GM12865 (cell line): ENCODE measurements around the gene SLC4A3.
A peak's percentile ranks its signal among the peaks of the same experiment; 100 is the strongest.
"Not testable (repeated sequence)": the region's sequence is repeated elsewhere in the genome, so short reads cannot be mapped to it uniquely, and the experiment has no call there.

Experiments
- DNase-seq: peaks from one replicate; pipeline ENCODE4 v3.0.0; 2010; ENCODE audit warnings: low read depth
- H3K4me3 ChIP-seq: 2 replicates; pipeline ENCODE4 v1.5.1; 2011; ENCODE audit warnings: mild to moderate bottlenecking, low read depth, low read length, control low read depth
- TF ChIP-seq, protein P1 (sequence below): IDR thresholded peaks from 2 replicates; pipeline ENCODE4 v1.5.1; 2011; ENCODE audit warnings: low read length, control low read depth, low read depth, inconsistent platforms; ENCODE audit not compliant: insufficient read depth; ENCODE audit errors: missing control alignments

SLC4A3 gene

DNA sequence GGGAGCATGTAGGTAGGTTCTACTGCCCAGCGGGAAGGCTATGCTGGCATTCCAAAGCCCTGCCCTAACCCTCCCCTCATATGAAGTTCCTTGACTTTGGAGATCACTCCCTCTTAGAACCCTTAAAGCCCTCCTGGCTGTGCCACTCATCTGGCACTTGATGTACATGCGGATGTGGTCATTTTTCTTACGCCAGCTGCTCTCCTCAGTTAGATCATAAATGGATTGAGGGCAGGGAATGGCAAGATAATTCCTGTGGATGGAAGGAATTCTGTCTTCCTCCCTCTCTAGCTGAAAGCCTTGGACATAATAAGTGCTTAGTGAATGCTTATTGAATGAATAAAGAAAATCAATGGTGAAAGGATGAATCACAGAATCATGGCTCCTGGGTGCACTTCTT lies 51.6 kb downstream of the SLC4A3 start:
- DNase-seq: no peak
- H3K4me3 ChIP-seq: no peak overlapping the region
- TF ChIP-seq, protein P1, sequence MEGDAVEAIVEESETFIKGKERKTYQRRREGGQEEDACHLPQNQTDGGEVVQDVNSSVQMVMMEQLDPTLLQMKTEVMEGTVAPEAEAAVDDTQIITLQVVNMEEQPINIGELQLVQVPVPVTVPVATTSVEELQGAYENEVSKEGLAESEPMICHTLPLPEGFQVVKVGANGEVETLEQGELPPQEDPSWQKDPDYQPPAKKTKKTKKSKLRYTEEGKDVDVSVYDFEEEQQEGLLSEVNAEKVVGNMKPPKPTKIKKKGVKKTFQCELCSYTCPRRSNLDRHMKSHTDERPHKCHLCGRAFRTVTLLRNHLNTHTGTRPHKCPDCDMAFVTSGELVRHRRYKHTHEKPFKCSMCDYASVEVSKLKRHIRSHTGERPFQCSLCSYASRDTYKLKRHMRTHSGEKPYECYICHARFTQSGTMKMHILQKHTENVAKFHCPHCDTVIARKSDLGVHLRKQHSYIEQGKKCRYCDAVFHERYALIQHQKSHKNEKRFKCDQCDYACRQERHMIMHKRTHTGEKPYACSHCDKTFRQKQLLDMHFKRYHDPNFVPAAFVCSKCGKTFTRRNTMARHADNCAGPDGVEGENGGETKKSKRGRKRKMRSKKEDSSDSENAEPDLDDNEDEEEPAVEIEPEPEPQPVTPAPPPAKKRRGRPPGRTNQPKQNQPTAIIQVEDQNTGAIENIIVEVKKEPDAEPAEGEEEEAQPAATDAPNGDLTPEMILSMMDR: no peak

DNA sequence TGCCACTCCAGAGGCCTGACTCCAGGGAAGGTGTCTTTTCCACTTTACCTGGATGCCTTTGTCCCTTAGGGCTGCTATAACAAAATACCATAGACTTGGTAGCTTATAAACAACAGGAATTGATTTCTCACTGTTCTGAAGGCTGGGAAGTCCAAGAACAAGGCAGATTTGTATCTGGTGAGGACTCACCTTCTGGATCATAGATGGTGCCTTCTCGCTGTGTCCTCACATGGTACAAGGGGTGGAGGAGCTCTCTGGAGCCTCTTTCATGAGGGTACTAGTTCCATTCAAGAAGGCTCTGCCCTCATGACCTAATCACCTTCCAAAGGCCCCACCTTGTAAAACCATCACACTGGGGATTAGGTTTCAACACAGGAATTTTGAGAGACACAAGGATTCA lies 52.1 kb downstream of the SLC4A3 start:
- TF ChIP-seq, protein P1: no peak
- DNase-seq: no peak
- H3K4me3 ChIP-seq: no peak overlapping the region

DNA sequence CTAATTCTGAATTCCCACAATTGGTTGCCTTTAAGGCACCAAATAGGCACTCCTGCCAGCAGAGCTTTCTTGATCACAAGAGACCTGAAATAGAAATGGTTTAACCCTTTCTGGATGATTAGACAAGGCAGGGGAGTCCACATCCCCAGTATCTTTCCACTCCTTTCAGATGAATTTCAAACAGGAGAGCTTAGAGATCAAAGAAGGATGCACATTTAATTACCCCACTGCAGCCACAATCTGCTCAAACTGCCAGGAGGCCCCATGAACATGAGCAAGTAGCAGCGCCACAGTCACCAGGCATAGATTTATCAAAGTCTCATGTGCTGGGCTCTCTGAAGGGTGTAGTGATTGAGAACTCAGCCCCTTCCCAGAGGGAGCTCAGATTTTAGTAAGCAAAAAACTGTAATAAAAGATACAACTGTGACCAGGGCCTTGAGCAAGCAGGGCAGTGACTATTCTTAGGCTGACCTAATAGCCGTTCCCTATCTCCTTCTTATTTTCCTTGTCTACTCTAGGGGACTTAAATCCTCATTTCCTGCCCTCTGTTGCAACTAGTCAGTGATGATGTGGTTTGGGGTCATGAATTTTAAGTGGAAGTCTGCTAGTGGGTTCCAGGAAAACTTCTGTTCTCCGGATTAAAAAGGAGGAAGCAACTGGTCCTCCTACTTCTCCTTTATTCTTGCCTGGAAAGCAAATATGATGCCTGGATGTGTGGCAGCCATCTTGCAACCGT lies 53.7 kb downstream of the SLC4A3 start:
- H3K4me3 ChIP-seq: no peak overlapping the region
- no peak for DNase-seq
- TF ChIP-seq, protein P1: no peak

DNA sequence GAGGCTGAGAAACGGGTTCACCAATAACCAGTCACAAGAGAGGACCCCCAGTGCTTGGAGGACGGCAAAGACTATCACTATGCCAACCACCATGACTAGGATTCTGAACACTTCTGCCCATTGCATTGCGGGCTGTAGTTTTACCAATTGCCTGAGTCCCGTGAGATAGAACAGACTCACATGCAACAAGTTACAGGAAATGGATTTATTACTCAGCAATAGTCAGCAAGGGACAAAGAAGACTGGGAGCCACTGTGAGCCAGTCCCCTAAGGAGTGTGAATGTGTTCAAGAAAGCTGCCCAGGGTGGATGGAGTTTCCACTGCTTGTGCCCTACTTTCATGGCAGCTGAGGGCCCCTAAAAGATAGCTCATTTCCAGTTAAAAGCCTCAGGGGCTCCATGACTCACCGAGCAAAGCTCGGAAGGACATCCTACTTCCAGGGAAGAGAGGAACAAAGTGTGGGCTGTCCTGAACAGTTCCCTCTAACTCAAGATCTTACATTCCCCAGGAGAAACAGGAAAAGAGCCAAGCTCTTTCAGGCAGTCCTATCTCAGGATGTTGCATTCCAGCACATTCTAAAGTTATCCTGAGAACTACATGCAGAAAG lies 54.4 kb downstream of the SLC4A3 start:
- TF ChIP-seq, protein P1: no peak
- H3K4me3 ChIP-seq: no peak overlapping the region
- DNase-seq: peak; percentile 11

DNA sequence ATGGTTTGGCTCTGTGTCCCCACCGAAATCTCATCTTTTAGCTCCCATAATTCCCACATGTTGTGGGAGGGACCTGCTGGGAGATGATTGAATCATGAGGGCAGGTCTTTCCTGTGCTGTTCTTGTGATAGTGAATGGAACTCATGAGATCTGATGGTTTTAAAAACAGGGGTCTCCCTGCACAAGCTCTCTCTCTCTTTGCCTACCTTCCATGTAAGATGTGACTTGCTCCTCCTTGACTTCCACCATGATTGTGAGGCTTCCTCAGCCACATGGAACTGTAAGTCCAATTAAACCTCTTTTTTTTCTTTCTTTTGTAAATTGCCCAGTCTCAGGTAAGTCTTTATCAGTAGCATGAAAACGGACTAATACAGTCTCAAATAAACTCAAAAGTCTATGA lies 56.0 kb downstream of the SLC4A3 start:
- H3K4me3 ChIP-seq, DNase-seq: not testable (repeated sequence)

DNA sequence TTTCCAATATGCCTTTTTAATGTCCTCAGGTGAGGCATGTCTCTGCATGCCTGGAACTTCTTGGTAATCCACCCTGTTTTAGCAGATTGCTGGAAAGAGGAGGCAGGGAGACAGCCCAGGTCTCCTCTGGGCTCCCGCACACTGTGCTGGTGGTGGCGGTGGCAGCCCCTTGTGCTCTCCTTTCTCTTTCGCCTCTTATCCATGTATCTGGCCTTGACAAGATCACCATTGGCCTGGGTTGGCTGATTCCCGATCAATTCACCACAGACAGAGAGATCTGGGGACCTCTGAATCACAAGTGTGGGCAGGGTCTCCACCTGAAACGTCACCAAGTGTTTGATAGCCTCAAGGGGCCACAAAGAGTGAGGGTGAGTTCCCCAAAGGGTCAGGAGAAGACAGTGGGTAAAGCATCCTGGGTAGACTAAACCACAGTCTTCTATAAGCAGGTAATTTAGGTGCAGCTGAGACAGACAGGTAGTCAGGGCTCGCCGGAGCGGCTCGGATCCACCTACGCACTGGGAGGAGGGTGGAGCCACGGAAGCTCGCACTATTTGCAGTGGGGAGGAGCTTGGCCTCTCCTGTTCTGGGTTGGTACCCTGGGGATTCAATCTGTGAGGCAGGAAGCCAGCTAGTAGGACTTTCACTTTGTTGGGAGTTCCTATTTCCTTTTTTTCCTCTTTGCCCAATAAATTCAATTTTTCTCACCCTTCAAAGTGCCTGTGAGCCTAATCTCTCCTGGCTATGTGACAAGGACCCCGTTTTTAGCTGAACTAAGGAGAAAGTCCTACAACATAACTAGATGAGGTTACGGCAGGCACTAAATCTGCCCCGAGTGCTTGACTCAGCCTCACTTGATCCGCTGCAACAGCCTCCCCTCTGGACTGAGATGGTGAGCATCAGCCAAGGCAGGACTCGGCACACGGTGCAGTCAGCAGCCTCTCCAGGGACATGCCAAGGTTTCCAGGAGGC lies 57.6 kb downstream of the SLC4A3 start:
- TF ChIP-seq, protein P1: no peak
- DNase-seq: peak; percentile 85
- H3K4me3 ChIP-seq: peak overlapping the region; percentile 60

DNA sequence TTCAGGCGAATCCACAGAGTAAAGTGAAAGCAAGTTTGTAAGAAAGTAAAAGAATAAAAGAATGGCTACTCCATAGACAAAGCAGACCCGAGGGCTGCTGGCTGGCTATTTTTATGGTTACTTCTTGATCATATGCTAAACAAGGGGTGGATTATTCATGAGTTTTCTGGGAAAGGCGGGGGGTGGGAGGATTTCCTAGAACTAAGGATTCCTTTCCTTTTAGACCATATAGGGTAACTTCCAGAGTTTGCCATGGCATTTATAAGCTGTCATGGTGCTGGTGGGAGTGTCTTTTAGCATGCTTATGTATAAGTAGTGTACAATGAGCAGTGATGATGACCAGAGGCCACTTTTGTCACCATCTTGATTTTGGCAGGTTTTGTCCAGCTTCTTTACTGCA lies 59.8 kb downstream of the SLC4A3 start:
- TF ChIP-seq, protein P1: no peak
- no peak overlapping the region for H3K4me3 ChIP-seq
- no peak for DNase-seq
